Right hindlimb (tissue), 1 donor: Measurements from ENCODE around the gene NKAIN2.
"Not testable (repeated sequence)": the region's sequence is repeated elsewhere in the genome, so short reads cannot be mapped to it uniquely, and the experiment has no call there.

ENCODE experiments used
- DNase-seq: peaks from one replicate; pipeline ENCODE4 v3.0.0-alpha.2; 2018

The NKAIN2 gene

DNA sequence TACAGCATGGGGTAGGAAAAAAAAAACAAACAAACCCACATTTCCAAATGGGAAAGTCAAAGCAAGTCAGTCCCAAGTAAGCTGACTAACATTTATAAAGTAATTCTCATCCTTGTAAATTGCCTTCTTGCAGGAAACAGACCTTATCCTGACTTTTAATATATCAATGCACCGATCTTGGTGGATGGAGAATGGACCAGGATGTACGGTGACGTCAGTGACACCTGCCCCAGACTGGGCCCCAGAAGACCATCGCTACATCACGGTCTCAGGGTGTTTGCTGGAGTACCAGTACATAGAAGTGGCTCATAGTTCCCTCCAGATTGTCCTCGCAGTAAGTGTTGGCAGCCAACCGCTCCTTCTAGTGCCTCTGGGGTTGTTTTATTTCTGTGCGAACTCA lies 854.4 kb downstream of the NKAIN2 start:
- no peak for DNase-seq

DNA sequence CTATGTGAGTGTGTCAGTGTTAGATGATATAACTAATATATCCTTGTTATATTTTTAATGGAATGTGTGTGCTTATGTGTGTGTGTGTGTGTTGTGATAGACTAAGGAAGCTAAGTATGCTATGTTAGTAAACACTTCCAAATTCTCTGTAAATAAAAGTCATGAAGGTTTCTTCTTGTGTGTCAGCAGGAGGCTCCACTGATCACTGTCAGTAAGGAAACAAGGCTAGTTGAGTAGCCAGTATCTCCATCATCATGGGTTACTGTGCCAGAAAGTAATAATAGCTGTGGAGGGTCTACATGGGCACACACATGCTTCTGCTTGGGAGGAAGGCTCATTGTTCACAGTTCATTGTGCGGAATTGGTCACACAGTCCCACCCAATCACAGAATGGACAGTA lies 855.8 kb downstream of the NKAIN2 start:
- DNase-seq: no peak

DNA sequence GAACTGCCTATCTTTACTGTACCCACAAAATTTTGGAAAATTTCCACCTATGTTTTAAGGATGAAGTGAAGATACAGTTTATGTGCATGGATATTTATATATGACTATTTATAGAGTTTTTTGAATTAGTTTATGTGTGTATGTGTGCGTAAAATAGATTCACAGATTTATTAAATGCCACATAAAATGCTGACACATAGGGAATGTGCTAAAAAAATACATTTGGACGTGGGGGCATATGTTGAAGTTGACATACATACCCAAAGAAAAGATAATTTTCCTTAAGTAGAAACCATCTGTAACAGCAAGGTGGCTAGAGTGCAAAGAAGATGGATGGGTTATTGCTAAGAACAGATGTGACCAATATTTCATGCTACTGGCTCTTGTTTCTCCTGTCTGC lies 856.5 kb downstream of the NKAIN2 start:
- no peak for DNase-seq

DNA sequence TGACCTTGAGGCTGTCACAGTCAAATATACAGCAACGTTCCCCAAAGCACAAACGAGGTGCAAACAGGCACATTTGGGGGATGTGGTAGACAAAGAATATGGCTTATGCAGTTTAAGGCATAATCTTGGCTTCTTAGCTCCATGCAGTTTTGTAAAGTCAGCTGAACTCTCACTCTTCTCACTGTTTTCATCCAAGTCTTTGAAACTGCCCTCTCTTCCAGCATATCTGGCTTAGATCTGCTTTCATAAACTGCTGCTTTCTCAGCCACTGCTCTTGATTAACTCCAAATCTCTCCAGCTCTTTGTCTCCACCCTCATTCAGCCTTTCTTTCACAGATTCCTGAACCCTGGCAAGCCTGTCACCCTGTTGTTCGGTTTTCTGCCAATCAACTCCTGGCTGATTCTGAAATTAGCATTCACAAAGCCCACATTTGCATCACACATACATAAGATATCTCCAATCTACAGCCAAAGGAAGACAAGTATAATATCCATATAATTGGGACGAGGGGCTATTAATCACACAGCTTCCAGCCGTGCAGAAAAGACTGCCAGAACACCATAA lies 857.5 kb downstream of the NKAIN2 start:
- DNase-seq: no peak

DNA sequence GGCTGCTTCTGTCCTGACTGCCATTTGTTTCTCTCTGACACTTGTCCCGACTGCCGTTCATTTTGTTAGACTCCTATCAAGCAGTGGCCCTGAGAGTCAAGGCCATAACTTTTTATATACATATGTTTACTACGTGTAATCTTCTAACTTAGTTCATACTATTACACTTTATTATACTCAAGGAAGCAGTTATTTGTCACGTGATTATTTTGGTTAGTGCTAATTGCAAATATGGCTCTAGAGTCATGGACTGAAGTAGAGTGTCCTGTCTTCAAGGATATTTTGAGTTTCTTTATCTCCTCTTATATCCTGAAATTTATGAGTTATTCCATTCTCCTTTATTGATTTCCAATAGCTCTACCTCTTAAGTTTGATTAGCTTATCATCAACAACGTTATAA lies 864.4 kb downstream of the NKAIN2 start:
- DNase-seq: no peak

DNA sequence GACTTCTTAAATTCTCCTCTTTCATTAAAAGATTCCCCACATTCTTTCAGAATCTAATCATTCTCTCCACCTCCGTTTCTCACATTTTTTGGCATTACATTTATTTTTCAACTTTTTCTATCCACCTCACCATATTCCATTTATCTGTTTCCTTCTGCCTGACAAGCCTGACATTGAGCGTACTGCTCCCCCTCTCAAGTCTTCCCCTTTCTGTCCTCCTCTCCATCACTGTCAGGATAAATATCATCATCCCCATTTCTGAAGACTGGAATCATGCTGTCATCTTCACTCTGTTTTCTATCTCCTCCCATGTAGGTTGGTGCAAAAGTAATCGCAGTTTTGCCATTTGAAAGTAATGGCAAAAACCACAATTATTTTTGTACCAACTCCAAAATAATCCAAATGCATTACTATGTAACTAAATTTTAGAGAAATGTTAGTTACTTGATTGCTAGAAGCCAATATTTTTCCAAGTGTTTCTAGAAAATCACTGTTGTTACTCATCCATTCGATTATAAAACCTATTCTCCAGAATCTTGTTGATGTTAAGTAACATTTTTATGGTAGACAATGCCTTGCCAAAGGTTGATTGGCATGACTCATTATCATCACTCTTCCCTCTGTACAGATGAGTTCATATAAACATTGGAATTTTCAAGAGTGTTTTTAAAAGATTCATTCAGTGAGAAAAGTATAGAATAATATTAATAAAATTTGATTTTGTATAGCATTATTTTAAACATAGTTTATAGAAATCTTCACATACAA lies 866.2 kb downstream of the NKAIN2 start:
- DNase-seq: no peak

DNA sequence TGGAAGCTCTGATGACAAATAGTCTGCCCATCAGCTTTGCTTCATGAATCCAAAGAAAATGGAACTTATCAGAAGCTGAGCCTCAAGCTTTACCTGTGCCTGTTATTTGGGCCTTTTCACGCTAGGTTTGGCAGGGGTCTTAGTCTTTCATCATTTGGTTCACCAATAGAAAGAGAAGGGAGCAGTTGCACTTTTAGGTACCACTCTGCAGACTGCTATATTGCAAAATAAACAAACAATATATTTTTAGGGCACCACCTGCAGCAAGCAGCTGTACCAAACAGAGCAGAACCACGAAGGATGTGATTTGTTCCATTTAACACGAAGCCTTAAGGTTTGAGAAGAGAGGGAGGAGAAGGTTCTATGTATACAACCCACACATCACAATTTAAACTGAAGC lies 867.1 kb downstream of the NKAIN2 start:
- DNase-seq: no peak

DNA sequence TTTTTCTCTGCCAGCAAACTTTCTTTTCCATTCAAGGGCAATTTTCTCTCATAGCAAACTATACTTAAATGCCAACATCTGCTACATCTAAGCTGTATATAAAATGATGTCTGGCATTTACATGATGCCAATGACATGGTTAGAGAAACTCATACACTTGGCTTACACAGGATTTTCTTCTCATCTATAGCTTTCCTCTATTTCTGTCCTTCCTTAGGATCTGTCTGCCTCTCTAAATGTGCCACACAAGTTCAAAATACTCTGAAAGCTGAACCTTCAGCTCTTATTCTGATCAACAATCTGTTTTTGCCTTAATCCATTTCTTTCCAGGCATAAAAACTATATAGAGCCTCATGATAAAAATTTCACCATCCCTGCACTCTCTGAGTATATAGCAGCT lies 867.7 kb downstream of the NKAIN2 start:
- DNase-seq: no peak

DNA sequence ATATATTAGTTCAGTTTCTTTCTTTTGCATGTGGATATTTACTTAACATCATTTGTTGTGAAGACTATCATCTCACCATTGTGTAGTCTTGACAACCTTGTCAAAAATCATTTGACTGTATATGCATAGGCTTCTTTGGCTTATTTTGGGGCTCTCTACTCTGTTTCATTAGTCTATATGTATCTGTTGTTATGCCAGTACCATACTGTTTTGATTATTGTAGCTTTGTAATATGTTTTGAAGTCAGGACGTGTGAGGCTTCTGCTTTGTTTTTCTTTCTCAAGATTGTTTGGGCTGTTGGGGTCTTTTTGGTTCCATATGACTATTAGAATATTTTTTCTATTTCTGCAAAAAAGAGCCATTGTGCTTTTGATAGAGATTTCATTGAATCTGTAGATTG lies 870.4 kb downstream of the NKAIN2 start:
- DNase-seq: no peak

DNA sequence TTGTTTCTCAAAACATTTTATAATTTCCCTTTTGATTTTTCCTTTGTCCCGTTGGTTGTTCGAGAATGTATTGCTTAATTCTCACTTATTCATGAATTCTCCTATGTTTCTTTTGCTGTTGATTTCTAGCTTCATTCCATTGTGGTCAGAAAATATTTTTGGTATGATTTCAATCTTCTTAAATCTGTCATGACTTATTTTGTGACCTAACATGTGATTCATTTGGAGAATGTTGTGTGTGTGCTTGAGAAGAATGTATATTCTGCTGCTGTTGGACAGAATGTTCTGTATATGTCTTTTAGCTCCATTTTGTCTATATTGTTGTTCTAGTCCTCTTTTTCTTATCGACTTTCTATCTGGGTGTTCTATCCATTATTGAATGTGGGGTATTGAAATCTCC lies 872.4 kb downstream of the NKAIN2 start:
- no peak for DNase-seq

DNA sequence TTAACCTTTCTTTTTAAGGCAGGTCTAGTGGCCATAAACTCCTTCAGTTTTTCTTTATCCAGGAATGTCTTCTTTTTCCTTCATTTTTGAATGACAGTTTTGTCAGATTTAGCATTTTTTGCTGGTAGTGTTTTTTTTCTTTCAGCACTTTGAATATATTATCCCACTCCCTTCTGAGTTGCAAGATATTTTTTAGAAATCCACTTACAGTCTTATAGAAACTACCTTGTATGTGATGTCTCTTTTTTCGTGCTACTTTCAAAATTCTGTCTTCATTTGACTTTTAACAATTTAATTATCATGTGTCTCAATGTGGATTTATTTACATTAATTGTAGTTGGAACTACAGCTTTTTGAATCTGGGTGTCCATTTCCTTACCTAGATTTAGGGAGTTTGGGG lies 874.2 kb downstream of the NKAIN2 start:
- no peak for DNase-seq

DNA sequence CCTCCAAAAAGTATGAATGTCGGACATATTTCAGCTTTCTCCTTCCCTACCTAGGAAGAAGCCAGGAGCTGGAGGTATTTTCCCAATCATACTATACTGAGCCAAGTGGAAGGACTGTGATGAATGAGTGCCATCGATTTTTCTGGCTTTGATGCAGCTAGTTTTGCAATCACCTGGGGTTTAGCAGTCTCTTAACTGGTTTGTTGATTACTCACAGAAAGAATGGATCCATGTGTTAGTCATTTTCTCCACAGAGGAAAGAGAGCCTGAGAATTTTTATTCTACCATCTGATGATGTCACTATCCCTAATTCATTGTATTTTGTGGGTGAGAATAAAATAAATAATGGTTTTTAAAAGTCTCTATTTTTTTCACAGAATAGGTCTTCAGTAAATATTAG lies 875.7 kb downstream of the NKAIN2 start:
- no peak for DNase-seq

DNA sequence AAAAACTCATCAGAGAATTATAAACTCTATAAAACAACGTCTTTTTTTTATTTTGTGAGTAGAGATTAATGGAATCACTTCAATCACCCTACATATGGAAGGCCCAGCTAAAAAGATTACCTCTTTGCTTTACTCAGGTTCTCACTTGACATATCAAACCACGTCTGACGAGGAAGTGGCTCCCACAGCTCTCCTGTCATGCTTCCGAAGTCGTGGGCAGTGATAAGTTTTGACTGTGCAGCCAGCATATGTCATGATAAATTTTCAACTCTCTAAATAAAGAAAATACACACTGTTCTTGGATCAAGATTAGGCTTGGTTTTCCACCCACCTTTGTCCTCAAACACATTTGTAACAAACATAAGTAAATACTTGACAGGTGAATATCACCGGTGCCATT lies 879.1 kb downstream of the NKAIN2 start:
- DNase-seq: no peak

DNA sequence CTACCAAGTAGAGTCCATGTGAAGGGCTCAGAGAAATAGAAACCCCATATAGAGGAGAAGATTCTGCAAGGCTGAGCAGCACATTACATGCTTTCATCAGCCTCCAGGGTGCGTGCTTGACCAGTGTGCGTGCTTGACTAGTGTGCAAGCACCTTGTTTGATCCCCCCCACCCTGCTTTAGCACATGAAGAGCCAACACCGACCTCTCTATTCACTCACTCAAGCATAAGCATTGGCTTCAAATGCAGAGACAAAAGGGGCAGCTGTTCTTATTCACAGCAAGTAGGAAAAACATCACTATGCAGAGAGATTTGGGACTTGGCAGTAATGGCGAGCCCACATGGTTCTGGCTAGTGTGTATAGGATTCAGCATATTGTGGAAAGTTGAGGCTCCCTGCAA lies 879.8 kb downstream of the NKAIN2 start:
- DNase-seq: no peak

DNA sequence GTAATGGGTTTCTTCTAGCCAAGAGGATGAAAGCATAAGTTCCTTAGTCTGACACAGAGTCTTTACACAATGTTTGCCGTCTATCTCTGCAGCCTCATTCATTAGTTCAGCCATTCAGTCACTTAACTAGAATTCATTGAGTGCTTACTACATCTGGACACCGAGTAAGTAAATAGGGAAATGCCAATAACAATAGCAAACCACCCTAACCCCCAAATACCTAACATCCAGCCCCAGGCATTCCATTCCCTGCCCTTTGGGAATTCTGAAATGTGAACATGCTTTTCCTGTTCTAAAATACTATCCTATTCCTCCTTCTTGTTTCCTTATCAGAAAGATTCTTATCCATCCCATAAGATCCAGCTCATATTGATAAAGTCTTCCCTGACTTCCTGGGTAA lies 881.0 kb downstream of the NKAIN2 start:
- DNase-seq: no peak

DNA sequence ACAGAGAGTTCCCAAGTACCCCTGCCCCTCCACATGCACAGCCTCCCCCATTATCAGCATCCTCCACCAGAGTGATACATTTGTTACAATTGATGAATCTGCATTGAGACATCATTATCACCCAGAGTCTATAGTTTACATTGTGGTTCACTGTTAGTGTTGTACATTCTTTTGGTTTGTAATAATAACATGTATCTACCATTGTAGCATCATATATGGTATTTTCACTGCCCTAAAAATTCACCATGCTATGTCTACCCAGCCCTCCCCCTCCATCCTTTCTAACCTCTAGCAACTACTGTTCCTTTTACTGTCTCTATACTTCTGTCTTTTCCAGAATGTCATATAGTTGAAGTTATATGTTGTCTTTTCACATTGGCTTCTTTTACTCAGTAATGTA lies 884.7 kb downstream of the NKAIN2 start:
- no peak for DNase-seq

DNA sequence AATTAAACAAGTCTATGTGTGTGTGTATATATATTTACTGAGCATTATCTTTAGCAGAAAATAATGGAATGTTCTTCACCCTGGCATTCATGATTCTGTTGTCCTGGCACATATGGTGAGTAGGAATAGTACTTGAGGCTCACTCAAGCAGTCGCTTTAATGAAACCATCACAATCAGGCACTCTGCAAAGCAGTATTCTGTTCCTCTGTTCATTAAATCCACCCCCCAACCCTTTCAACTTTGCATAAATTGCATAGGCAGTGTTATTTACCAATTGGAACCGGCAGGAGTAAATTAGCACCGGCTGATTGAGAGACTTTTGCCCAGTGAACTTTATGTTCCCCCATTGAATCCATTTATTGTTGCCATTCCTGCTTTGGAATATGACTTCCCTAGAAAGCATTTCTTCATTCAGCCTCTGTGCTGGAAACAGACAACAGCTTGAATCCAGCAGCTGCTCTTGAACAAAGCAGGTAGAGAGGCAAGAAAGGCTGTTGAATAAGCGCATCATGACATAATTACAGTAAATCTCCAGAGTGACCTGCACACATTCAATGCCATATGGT lies 890.6 kb downstream of the NKAIN2 start:
- DNase-seq: no peak

DNA sequence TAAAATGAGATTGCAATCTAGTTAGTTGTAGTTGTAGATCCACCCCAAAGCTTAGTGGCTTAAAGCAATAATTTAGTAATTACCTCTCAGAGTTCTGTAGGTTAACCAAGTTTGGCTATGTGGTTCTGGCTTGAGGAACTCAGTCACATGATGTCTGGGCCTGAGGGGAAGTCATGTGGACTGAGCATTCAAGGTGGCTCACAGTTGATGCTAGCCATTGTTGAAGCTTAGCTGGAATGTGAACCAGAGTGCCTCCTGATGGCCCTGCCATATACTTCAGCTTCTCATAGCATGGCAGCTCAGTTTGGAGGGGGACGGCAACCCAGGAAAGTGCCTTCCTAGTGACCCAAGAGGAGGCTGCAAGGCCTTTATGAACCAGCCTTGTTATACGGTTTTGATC lies 895.4 kb downstream of the NKAIN2 start:
- DNase-seq: no peak

DNA sequence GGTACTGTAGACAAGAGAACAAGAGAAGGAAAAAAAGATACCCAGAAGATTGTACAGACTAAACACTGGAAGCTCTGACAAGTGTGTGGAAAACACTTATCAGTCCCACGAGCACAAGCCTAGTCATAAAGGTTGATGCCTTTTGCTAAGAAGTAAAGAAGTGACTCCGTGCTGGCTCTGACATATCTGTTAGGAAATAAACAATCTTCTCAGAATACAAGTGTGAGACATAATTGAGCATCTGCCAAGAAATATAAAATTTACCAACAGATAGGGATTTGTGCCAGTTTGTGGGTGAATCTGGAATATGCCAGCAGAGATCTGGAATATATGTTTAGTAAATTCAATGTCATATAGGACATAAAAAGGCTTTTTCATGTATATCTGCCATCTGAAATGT lies 899.9 kb downstream of the NKAIN2 start:
- DNase-seq: no peak

DNA sequence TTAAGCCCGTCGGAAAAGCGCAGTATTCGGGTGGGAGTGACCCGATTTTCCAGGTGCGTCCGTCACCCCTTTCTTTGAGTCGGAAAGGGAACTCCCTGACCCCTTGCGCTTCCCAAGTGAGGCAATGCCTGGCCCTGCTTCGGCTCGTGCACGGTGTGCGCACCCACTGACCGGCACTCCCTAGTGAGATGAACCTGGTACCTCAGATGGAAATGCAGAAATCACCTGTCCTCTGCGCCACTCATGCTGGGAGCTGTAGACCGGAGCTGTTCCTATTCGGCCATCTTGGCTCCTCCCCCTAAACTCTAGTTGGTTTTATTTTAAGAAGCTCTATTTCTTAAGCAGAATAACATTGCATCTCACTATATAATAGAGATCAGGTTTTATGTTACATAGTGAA lies 908.9 kb downstream of the NKAIN2 start:
- not testable (repeated sequence) for DNase-seq

DNA sequence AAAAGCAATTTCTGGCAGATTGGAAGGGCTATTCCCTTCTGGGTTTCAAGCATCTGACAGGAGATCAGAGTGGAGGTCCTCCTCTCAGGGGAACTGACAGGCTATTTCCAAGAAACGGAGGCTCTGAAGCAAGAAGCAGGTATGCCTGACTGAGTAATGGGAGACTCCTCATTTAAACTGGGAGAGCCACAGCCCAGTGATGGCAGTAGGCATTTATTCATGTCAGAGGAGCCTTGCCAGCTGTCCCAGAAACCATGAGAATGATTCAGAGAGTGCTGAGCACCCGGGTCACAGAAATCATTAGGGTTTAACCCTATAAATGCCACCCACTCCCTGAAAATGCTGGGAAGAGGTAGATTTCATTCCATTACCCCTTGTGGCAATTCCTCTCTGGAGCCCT lies 911.1 kb downstream of the NKAIN2 start:
- no peak for DNase-seq

DNA sequence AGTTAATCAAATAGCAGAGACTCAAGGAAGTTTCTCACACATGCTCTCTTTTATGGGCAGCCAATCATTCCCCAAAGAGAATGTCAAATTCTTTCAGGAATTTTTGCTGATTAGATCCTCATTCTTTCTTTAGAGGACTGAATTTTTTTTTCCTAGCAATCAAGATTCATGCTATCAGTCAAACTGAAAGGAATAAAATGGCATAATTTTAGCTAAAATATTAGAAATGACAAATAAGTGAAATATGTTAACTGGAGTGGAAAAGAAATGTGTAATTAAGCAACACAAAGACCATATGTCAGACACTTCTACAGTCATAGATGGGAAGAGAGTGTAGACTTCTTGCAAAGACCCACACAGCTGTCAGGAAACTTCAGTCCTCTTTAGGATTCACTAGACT lies 916.2 kb downstream of the NKAIN2 start:
- DNase-seq: no peak

DNA sequence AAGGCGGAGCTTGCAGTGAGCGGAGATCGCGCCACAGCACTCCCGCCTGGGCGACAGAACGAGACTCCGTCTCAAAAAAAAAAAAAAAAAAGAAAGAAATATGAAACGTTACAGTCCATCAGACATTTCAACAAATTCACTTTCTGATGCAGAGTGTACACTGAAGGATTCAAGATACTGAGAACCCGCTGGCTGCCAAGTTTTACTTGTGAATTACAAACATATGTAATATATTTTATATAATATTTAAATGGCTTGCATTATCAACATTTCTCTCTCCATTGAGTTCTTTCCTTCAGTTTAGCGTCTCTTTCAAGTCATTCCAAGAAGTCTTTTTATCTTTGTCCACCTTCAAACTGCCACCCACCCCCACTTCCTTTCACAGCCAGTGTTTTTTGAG lies 917.7 kb downstream of the NKAIN2 start:
- no peak for DNase-seq

DNA sequence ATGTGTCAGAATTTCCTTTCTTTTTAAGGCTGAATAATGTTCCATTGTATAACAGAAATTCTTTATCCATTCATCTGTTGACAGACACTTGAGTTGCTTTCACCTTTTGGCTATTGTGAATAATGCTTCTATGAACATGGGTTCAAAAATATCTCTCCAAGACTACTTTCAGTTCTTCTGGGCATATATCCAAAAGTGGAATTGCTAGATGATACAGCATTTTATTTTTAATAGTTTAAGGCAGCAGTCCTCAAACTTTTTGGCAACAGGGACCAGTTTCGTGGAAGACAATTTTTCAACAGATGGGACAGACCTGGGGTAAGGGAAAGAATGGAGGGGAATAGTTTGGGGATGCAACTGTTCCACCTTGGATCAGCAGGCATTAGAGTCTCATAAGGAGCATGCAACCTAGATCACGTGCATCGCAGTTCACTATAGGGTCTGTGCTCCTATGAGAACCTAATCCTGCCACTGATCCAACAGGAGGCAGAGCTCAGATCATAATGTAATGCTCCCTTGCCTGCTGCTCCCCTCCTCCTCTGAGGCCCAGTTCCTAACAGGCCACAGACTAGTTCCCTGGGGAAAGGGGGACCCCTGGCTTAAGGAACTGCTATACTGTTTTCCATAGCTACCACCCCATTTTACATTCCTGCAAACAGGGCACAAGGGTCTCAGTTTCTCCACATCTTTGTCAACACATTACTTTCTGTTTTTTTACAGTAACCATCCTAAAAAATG lies 918.6 kb downstream of the NKAIN2 start:
- DNase-seq: no peak
